ENCODE measurements around the gene USP25.

USP25 gene

DNA sequence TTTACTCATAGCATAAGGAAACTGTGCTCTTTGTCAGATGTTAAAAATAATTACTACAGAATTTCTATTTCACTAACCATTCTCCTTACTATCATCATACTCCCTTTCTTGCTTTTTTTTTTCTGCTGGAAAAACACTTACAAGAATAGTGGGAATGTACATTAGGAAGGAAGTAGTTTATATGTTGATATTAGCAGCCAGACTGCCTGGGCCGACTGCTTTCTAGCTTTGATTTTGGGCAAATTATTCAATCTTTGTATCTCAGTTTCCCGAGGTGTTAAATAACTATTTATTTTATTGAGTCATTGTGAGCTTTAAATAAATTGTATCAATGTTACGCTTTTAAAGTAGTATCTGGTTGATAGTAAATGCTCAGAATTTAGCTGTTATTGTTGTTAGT, 122.4 kb downstream of the USP25 start:
- Mint-ChIP-seq H3K27ac (no peak overlapping the region), H3K9me3 (no peaks in the 10 kb centered on the region), H3K36me3 (peaks cover 27% of the 10 kb centered on the region), H3K27me3 (no peaks in the 10 kb centered on the region), H3K4me1 (no peaks in the 10 kb centered on the region), H3K4me3 (no peak overlapping the region)
- no peak for ATAC-seq (ENCODE audit: low read depth)
- DNase-seq (ENCODE audit: low spot score in 2 of 2) = no peak

DNA sequence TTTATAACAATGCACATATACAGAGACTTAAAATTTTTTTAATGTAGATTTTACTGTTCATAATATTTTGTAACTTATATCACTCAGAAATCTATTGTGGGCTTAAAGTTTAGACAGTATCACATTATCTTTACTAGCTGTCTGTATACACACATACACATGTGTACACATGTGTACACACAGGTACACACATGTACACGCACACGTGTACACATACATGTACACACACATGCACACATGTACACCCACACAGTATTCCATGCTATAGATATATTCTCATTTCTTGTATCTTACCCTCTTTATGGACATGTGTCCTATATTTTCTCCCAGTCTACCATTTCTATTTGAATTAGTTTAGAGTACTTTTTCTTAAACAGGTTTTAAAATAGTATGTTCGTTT, 123.3 kb downstream of the USP25 start:
- no peaks in the 10 kb centered on the region for H3K9me3 Mint-ChIP-seq
- H3K36me3 Mint-ChIP-seq = peaks cover 26% of the 10 kb centered on the region
- DNase-seq (ENCODE audit: low spot score in 2 of 2) = no peak
- no peaks in the 10 kb centered on the region for H3K4me1 Mint-ChIP-seq
- no peak overlapping the region for H3K27ac Mint-ChIP-seq
- H3K27me3 Mint-ChIP-seq = no peaks in the 10 kb centered on the region
- no peak for ATAC-seq (ENCODE audit: low read depth)
- no peak overlapping the region for H3K4me3 Mint-ChIP-seq

GRCh38 chr21:15856813-15857212, 127.0 kb downstream of the USP25 start:
- no peaks in the 10 kb centered on the region for H3K4me1 Mint-ChIP-seq
- H3K4me3 Mint-ChIP-seq = no peak overlapping the region
- no peaks in the 10 kb centered on the region for H3K27me3 Mint-ChIP-seq
- peaks cover 20% of the 10 kb centered on the region for H3K36me3 Mint-ChIP-seq
- ATAC-seq (ENCODE audit: low read depth) = no peak
- DNase-seq (ENCODE audit: low spot score in 2 of 2) = no peak
- H3K9me3 Mint-ChIP-seq = no peaks in the 10 kb centered on the region
- no peak overlapping the region for H3K27ac Mint-ChIP-seq

DNA sequence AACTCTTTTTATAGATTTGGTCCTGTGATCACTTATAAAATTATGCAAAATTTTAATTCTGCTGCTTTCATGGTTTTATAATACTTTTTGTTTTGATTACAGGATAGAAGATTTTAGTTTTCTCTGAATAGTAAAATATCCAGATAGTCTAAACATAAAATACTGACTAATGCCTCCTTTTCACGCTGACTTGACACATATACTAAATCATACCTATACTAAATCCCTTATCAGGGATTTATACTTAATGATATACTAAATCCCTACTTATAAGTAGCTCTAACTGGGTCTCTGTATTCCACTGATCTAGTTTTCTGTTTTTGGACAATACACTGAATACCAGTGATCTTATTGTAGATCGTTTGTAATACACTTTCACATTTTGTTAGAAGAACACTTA, 128.0 kb downstream of the USP25 start:
- Mint-ChIP-seq H3K27me3 (no peaks in the 10 kb centered on the region), H3K4me3 (no peak overlapping the region), H3K36me3 (peaks cover 21% of the 10 kb centered on the region), H3K9me3 (no peaks in the 10 kb centered on the region), H3K4me1 (no peaks in the 10 kb centered on the region), H3K27ac (no peak overlapping the region)
- DNase-seq (ENCODE audit: low spot score in 2 of 2) = no peak
- ATAC-seq (ENCODE audit: low read depth) = no peak

GRCh38 chr21:15860541-15860940, 130.8 kb downstream of the USP25 start:
- no peaks in the 10 kb centered on the region for H3K27me3 Mint-ChIP-seq

DNA sequence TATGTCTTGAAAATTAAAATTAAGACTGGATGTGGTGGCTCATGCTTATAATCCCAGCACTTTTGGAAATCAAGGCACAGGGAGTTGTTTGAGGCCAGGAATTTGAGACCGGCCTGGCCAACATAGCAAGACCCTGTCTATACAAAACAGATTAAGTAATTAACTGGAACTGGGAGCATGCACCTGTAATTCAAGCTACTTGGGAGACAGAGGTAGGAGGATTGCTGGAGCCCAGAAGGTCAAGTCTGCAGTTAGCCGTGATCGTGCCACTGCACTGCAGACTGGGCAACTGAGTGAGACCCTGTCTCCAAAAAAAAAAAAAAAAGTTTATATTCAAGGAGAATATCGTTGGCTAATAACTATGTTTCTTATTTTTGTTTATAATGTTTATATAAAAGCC, 139.2 kb downstream of the USP25 start:
- H3K27me3 Mint-ChIP-seq = no peaks in the 10 kb centered on the region
- H3K9me3 Mint-ChIP-seq = no peaks in the 10 kb centered on the region
- H3K4me3 Mint-ChIP-seq = no peak overlapping the region
- H3K27ac Mint-ChIP-seq = no peak overlapping the region
- DNase-seq (ENCODE audit: low spot score in 2 of 2) = no peak
- peaks cover 3% of the 10 kb centered on the region for H3K4me1 Mint-ChIP-seq
- ATAC-seq (ENCODE audit: low read depth) = no peak
- H3K36me3 Mint-ChIP-seq = peaks cover 29% of the 10 kb centered on the region

More at GRCh38 chr21:15860541-15860940, 130.8 kb downstream of the USP25 start:
- H3K4me1 Mint-ChIP-seq = no peaks in the 10 kb centered on the region
- no peak overlapping the region for H3K4me3 Mint-ChIP-seq
- peaks cover 16% of the 10 kb centered on the region for H3K36me3 Mint-ChIP-seq
- no peak overlapping the region for H3K27ac Mint-ChIP-seq
- ATAC-seq (ENCODE audit: low read depth) (no peak), DNase-seq (ENCODE audit: low spot score in 2 of 2) (no peak)
- no peaks in the 10 kb centered on the region for H3K9me3 Mint-ChIP-seq

DNA sequence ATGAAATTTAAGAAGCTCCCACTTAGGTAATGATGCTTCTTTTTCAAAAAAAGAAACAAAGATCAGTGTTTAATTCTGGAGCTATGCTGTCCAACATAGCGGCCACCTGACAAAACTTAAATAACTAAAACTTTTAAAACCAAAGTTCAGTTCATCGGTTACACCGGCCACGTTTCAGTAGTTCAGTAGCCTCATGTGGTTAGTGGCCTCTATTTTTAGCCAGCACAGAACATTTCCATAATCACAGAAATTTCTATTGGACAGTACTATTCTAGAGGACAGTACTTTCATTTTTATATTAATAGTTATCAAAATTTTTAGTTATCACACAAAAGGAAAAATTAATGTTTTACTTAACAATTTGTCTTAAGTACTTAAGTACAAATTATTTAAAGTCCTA, 141.0 kb downstream of the USP25 start:
- H3K4me1 Mint-ChIP-seq = peaks cover 3% of the 10 kb centered on the region
- ATAC-seq (ENCODE audit: low read depth) = no peak
- H3K27ac Mint-ChIP-seq = no peak overlapping the region

GRCh38 chr21:15872236-15872635, 142.5 kb downstream of the USP25 start:
- no peaks in the 10 kb centered on the region for H3K27me3 Mint-ChIP-seq
- no peak overlapping the region for H3K27ac Mint-ChIP-seq
- H3K4me3 Mint-ChIP-seq = no peak overlapping the region
- H3K9me3 Mint-ChIP-seq = peaks cover 3% of the 10 kb centered on the region
- peaks cover 40% of the 10 kb centered on the region for H3K36me3 Mint-ChIP-seq
- DNase-seq (ENCODE audit: low spot score in 2 of 2) (no peak), ATAC-seq (ENCODE audit: low read depth) (no peak)
- peaks cover 3% of the 10 kb centered on the region for H3K4me1 Mint-ChIP-seq

More for the DNA sequence above, 141.0 kb downstream of the USP25 start:
- H3K27me3 Mint-ChIP-seq = no peaks in the 10 kb centered on the region
- peaks cover 3% of the 10 kb centered on the region for H3K9me3 Mint-ChIP-seq
- no peak for DNase-seq (ENCODE audit: low spot score in 2 of 2)
- H3K4me3 Mint-ChIP-seq = no peak overlapping the region
- peaks cover 37% of the 10 kb centered on the region for H3K36me3 Mint-ChIP-seq

GRCh38 chr21:15874615-15875014, 144.8 kb downstream of the USP25 start:
- H3K36me3 Mint-ChIP-seq = peaks cover 40% of the 10 kb centered on the region
- no peaks in the 10 kb centered on the region for H3K4me1 Mint-ChIP-seq
- H3K27ac Mint-ChIP-seq = no peak overlapping the region
- no peaks in the 10 kb centered on the region for H3K27me3 Mint-ChIP-seq
- no peak for ATAC-seq (ENCODE audit: low read depth)
- DNase-seq (ENCODE audit: low spot score in 2 of 2) = no peak
- no peak overlapping the region for H3K4me3 Mint-ChIP-seq
- peaks cover 3% of the 10 kb centered on the region for H3K9me3 Mint-ChIP-seq

DNA sequence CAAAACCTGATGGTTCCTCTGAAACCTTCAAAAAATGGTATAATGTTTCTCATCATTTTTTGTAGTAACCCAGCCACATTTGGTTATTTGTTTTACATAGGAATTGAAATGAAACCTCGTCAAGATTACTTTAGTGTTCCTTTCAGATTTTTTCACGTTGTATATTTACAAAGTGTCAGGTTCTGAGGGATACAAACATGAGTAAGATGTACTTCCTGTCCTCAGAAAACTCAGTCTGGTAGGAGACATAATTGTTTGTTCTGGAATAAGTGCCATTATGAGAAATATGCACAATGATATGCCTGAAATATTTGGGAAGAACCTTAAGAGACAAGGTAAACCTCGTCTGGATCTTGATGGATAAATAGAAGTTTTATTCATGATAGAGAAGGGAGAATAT, 145.5 kb downstream of the USP25 start:
- Mint-ChIP-seq H3K27ac (no peak overlapping the region), H3K9me3 (peaks cover 3% of the 10 kb centered on the region), H3K4me1 (no peaks in the 10 kb centered on the region), H3K36me3 (peaks cover 42% of the 10 kb centered on the region), H3K4me3 (no peak overlapping the region), H3K27me3 (no peaks in the 10 kb centered on the region)
- DNase-seq (ENCODE audit: low spot score in 2 of 2) = no peak
- ATAC-seq (ENCODE audit: low read depth) = no peak

- Mint-ChIP-seq H3K4me3 (no peak overlapping the region), H3K4me1 (no peaks in the 10 kb centered on the region)
Observed at GRCh38 chr21:15893902-15894301, 164.1 kb downstream of the USP25 start.

GRCh38 chr21:15894596-15894995, 164.8 kb downstream of the USP25 start:
- ATAC-seq (ENCODE audit: low read depth) (no peak), DNase-seq (ENCODE audit: low spot score in 2 of 2) (no peak)
- H3K9me3 Mint-ChIP-seq = peaks cover 9% of the 10 kb centered on the region
- peaks cover 2% of the 10 kb centered on the region for H3K36me3 Mint-ChIP-seq
- H3K27me3 Mint-ChIP-seq = no peaks in the 10 kb centered on the region
- no peak overlapping the region for H3K4me3 Mint-ChIP-seq
- no peak overlapping the region for H3K27ac Mint-ChIP-seq
- H3K4me1 Mint-ChIP-seq = no peaks in the 10 kb centered on the region

More at GRCh38 chr21:15893902-15894301, 164.1 kb downstream of the USP25 start:
- DNase-seq (ENCODE audit: low spot score in 2 of 2) = no peak
- Mint-ChIP-seq H3K36me3 (peaks cover 2% of the 10 kb centered on the region), H3K9me3 (peaks cover 6% of the 10 kb centered on the region), H3K27me3 (no peaks in the 10 kb centered on the region), H3K27ac (no peak overlapping the region)
- no peak for ATAC-seq (ENCODE audit: low read depth)

DNA sequence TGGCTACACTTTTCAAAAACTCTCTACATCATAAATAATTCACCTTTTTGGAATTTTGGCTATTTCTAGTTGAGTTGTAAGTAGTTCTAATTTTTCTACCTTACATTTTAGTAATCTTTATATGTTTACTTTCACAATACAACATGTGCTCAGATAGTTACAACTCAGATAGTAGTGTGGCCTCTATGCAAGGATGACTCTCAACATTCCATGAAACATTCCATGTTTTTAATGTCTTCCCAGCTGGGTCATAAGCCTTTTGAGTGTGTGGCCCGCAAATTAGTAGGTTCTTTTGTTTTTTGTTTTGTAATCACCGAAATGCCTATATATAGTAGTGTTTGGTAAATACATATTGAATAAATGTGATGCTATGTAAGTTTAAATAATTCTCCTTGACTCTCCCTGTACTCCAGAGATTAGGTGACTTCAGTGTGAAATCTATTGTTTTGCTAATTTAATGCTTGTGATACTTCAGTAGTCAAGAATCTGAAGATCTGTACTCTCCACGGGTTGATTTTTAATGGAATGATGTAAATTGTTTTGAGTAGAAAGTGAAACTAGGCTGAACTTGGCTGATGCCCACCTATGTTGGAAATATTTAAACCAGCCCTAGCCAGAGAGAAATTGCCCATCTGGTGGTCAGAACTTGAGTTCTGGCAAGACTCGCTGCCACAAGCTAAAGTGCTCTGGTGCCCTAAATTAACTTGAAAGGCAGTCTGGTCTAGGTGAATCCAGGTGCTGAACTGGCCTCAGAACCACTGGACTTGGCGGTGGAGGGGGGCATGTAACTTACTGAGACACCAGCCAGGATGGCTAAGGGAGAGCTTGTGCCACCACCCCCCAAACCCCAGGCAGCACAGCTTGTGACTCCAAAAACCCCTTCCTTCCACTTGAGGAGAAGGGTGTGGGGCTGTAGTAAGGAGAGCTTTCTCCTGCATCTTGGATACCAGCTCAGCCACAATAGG, 165.6 kb downstream of the USP25 start:
- H3K27ac Mint-ChIP-seq = no peak overlapping the region
- ATAC-seq (ENCODE audit: low read depth) = no peak
- H3K36me3 Mint-ChIP-seq = peaks cover 2% of the 10 kb centered on the region
- no peaks in the 10 kb centered on the region for H3K4me1 Mint-ChIP-seq
- H3K9me3 Mint-ChIP-seq = peaks cover 12% of the 10 kb centered on the region
- H3K27me3 Mint-ChIP-seq = no peaks in the 10 kb centered on the region
- H3K4me3 Mint-ChIP-seq = no peak overlapping the region
- no peak for DNase-seq (ENCODE audit: low spot score in 2 of 2)

DNA sequence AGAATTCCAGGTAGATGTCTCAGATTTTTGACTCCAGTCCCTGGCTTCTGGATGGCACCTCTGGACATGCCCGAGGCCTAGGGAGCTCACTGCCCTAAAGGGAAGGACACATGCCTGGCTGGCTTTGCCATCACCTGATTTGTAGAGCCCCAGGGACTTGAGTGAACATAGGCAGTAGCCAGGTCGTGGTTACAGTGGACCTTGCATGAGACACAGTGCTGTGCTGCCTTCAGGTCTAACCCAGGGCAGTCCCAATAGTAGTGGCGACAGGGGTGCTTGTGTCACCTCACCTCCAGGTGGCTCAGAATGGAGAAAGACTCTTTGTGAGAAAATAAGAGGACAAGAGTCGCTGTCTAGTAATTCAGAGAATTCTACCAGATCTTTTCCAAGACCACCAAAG, 166.7 kb downstream of the USP25 start:
- Mint-ChIP-seq H3K27me3 (no peaks in the 10 kb centered on the region), H3K4me3 (no peak overlapping the region), H3K27ac (no peak overlapping the region), H3K4me1 (no peaks in the 10 kb centered on the region), H3K9me3 (peaks cover 17% of the 10 kb centered on the region), H3K36me3 (peaks cover 2% of the 10 kb centered on the region)
- no peak for DNase-seq (ENCODE audit: low spot score in 2 of 2)
- ATAC-seq (ENCODE audit: low read depth) = no peak

- Mint-ChIP-seq H3K9me3 (peaks cover 17% of the 10 kb centered on the region), H3K27me3 (no peaks in the 10 kb centered on the region), H3K4me3 (no peak overlapping the region), H3K4me1 (no peaks in the 10 kb centered on the region), H3K27ac (no peak overlapping the region), H3K36me3 (no peaks in the 10 kb centered on the region)
- no peak for DNase-seq (ENCODE audit: low spot score in 2 of 2)
- ATAC-seq (ENCODE audit: low read depth) = no peak
Observed at GRCh38 chr21:15904389-15904788, 174.6 kb downstream of the USP25 start.

Data from memory B cell (primary cell).